HPDE6-E6E7 (cell line): ENCODE results near the gene YJU2.
"Not testable (repeated sequence)": the region's sequence is repeated elsewhere in the genome, so short reads cannot be mapped to it uniquely, and the experiment has no call there.

Experiments
- DNase-seq: peaks from one replicate; pipeline ENCODE4 v3.0.0; 2011; ENCODE audit warnings: missing footprints; ENCODE audit errors: extremely low spot score

YJU2 gene

DNA sequence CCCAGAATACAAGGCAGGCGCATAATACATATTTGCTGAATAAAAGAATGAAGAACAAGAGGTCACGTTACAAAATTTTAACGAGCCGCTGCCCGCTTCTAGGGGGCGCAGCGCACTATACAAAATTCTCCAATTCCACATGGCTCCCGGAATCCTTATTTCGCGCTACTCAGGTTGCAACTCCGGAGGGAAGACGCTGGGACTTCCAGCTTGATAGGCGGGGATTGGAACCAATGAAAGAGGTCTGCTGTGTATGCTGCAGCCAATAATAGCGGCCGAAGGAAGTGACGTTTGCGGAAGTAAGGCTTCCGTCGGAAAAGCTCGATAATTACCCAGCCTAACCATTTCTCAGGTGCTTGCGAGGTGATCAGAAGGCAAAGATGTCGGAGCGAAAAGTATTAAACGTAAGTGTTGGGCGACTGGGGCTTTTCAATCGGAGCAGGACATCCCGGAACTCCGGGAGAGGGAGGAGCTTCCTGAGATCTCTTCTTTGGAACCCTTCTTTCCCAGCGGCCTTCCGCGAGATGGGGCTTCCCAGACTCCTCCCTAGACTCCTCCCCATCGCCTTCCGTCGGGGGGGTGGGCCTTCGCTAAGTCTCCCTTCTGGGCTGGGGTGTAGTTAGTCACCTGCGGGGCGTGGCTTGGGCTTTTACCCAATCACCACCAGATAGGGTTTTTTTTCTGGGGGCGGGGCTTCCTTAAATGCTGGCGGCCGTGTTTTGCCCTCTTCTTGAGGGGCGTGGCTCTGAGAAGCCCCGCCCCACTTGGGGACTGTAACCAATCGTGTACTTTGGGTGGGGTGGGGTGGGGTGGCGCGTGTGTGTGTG, at the start of gene YJU2:
YJU2 (plus strand) TSS at position 314 of the 827 bp plus-strand sequence; CDS start at position 381, 67 bp downstream.
- peak; percentile 99 for DNase-seq

DNA sequence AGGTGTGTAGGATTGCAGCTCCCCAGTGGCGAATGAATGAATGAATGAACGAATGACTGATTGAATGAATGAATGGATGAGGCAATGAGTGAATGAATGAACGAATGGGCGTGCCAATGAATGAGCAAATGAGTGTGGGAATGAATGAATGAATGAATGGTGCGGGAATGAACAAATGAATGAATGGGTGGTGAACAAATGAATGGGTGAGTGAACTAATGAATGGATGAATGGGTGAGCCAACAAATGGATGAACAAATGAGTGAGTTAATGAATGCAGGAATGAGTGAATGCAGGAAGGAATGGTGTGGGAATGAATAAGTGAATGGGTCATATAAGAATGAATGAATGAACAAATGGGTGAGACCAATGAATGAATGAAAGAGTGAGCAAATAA, 49.7 kb upstream of the YJU2 start:
- DNase-seq = no peak

DNA sequence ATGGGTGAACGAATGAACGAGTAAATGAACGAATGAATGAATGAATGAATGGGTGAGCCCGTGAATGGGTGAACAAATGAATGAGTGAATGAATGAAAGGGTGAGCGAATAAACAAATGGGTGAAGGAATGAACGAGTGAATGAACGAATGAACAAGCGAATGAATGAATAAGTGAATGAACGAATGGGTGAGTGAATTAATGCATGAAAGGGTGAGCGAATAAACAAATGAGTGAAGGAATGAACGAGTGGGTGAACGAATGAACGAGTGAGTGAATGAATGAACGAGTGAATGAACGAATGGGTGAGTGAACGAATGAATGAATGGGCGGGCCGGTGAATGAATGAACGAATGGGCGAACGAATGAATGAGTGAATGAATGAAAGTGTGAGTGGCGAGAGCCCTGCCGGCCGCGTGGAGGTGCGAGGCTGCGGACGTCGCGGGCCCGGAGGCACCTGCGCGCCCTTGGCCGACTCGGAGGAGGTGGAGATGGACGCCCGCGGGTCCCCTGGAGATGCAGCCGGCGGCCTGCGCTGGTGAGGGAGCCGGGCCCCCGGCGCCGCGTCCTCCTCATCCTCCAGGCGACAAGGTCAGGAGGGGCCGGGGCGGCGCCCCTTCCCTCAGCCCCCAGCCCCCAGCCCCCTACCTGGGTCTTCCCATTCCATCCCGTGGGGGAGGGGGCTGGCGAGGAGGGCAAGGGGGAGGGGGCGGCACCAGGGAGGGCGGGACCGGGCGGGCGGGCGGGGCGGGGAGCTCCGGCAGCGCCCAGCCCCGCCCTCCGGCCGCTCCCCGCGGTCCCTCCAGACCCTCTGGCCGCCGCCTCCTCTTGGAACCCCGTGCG, 49.0 kb upstream of the YJU2 start:
- DNase-seq = no peak

DNA sequence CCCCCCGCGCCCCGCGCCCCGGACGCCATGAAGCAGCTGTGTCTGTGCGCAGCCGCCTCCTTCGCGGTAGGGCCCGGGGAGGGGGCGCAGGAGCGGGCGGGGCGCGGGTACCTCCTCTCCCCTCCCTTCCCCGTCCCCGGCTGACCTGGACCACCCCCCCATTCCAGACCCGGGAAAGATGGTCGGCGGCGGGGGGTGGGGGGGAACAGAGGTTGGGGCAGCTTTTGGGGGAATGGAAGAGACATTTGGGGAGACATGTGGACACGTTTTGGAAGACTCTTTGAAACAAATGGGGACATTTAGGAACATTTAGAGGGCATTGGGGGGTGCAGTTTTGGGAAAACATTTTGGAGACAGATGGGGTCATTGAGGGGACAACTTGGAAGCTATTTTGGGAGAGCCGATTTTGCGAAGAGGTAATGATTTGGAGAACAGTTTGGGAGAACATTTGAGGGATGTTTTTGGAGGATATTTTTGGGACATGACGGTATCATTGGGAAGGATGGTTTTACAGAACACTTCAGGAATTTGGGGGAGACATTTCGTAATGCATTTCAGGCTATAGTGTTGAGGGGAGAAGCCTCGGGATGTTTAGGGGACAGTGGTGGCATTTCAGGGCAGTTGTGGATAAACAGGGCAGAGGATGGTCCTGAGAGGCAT, 48.3 kb upstream of the YJU2 start:
- DNase-seq = no peak

DNA sequence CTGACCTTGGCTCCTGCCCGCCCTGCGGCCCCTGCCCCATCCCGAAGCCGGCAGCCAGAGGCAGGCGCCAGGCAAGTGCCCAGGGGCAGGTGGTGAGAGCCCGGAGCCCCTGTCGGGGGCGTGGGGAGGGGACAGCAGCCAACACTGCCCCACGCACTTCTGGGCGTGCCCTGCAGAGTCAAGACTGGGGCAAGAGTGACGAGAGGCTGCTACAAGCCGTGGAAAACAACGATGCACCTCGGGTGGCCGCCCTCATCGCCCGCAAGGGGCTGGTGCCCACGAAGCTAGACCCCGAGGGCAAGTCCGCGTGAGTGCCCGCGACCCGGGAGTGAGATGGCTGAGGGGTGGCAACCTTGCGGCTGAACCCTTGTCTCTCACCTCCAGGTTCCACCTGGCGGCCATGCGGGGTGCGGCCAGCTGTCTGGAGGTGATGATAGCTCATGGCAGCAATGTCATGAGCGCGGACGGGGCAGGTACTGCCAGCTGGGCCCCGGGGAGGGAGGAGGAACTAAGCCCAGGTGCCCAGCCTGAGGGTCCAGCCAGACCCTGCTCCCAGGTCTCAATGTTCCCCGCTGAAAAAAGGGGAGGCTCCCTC, 47.1 kb upstream of the YJU2 start:
- no peak for DNase-seq

DNA sequence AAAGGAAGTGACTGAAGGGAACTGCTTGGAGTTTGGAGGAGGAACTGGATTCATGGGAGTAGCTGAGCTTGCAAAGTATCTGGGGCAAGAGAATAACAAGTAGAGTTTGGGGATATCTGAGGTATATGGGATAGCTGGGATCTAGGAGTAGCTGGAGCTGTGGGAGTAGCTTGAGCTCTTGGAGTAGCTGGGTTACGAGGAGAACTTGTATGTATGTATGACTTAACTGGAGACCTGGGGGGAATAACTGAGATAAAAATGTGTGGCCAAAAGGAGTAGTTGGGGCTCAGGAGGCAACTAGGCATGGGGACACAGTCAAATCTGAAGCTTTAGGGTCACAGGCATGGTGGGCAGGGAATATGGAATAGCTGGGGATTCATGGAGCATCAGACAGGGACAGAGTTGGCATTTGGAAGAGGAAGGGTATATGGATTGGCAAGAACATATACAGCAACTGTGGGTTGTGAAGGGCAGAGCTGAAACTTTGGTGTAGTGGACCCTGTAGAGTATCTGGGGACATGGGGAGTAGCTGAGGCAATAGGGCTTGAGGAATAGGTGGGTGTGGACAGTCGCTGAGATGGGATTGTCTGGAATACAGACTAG, 45.8 kb upstream of the YJU2 start:
- DNase-seq = no peak

DNA sequence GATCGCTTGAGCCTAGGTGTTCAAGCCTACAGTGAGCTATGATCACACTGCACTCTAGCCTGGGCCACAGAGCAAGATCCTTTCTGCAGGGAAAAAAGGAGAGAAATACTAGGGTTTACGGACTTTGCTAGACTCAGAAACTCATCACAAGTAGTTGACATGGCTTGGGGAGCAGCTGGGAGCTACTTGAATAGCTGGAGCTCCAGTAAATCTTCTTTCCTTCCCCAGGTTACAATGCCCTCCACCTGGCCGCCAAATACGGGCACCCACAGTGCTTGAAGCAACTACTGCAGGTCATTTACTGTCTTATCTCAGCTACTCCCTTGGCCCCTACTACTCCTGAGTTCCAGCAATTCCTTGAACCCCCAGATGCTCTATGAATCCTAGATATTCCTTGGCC, 45.1 kb upstream of the YJU2 start:
- DNase-seq = no peak

DNA sequence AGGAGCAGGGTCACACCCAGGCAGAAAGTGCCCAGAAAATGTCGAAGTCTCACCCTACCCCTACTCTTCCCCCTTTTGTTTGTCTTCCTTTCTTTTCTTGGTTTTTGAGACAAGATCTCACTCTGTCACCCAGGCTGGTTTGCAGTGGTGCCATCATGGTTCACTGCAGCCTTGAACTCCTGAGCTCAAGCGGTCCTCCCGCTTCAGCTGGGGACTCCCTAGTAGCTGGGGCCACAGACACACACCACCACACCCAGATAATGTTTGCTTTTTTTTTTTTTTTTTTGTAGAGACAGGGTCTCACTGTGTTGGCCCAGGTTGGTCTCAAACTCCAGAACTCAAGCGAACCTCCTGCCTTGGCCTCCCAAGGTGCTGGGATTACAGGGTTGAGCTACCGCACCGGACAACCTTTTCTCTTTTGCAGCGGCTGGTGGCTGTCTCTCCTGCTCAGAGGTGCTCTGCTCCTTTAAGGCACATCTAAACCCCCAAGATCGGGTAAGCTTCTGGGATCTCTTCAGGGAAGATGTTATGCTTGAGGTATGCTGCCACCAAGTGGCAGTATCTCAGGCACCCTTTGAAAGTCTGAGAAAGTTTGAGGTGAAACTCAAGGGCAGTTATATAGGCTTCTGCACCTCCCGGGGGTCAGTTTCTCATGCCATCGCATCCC, 39.9 kb upstream of the YJU2 start:
- no peak for DNase-seq

DNA sequence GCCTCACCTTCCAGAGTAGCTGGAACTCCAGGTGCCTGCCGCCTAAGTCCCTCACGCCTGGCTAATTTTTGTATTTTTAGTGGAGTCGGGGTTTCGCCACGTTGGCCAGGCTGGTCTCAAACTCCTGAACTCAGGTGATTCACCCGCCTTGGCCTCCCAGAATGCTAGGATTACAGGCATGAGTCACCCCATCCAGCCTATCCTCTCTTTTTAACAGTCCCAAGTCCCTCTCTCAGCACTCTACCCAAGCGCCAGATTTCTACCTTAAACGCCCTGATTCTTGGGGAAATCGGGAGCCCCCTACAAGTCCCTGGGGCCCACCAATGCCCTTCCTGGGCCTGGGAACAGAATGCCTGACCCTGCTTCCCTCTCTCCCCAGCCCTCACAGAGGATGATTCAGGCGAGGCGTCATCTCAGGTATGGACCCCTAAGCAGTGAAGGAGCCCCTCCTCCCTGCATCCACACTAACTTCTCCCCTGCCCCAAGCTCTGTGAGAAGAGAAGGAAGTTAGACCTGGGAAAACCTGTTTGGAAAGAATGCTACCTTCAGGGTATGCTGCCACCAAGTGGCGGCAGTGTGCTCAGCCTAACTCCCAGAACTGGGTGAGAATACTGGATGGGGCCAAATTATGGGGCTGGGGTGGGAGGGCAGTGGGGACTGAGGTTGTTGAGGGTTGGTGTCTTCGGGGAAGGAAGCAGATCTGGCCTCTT, 38.3 kb upstream of the YJU2 start:
- DNase-seq = no peak

DNA sequence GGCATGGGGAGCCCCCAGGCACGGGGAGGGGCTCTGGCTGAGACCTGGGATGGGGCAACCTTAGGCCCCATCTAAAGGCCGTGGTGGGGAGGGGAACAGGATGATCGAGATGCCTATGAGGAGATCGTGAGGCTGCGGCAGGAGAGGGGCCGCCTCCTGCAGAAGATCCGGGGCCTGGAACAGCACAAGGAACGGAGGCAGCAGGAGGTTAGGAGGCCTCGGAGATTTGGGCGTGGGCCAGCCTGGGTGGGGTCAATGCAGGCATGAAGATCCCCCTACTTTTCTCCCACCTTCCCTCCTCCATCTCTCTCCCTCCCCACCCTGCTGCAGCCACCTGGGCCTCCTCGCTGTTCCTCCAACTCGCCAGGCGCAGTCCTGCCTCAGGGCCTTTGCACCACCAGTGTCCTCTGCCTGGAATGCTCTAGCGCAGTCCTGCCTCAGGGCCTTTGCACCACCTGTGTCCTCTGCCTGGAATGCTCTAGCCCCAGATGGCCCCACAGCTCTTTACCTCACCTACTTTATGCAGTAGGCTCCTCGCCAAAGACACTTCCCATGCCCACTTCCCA, 36.6 kb upstream of the YJU2 start:
- no peak for DNase-seq

DNA sequence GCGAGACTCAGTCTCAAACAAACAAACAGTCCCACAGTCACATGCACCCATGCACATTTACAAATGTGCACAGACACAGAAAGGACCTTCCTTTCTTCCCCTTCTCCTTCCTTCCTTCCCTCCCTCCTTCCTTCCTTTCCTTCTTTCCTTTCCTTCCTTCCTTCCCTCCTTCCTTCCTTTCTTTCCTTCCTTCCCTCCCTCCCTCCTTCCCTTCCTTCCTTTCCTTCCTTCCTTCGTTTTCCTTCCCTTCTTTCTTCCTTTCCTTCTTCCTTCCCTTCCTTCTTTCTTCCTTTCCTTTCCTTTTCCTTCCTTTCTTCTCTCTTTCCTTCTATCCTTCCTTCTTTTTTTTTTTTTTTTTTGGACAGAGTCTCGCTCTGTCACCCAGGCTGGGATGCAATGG, 33.8 kb upstream of the YJU2 start:
- no peak for DNase-seq

DNA sequence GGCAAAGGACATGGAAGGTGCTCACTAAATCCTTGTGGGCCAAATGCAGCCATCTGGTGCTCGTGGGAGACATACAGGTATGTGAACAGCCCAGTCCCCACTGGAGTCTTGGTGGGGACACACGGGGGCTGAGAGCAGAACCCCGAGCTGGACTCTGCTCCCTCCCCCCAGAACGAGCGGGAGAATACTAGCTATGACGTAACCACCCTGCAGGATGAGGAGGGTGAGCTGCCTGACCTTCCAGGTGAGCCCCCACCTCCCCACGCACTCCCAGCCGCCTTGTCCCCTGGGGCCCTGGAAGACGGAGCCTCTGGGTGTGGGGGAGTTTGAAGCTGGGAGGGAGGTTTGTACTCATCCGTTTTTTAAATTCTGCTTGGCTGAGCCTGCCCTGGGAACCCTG, 31.1 kb upstream of the YJU2 start:
- DNase-seq = no peak

DNA sequence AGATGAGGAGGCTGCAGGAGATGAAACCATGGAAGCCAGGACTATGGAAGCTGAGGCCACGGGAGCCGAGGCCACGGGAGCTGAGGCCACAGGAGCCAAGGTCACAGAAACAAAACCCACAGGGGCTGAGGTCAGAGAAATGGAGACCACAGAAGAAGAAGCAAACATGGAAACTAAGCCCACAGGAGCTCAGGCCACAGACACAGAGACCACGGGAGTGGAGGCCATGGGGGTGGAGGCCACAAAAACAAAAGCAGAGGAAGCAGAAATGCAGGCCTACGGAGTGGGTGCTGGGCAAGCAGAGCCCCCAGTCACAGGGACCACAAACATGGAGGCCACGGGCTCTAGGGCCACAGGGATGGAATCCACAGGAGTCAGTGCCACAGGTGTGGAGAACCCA, 30.0 kb upstream of the YJU2 start:
- DNase-seq = no peak

DNA sequence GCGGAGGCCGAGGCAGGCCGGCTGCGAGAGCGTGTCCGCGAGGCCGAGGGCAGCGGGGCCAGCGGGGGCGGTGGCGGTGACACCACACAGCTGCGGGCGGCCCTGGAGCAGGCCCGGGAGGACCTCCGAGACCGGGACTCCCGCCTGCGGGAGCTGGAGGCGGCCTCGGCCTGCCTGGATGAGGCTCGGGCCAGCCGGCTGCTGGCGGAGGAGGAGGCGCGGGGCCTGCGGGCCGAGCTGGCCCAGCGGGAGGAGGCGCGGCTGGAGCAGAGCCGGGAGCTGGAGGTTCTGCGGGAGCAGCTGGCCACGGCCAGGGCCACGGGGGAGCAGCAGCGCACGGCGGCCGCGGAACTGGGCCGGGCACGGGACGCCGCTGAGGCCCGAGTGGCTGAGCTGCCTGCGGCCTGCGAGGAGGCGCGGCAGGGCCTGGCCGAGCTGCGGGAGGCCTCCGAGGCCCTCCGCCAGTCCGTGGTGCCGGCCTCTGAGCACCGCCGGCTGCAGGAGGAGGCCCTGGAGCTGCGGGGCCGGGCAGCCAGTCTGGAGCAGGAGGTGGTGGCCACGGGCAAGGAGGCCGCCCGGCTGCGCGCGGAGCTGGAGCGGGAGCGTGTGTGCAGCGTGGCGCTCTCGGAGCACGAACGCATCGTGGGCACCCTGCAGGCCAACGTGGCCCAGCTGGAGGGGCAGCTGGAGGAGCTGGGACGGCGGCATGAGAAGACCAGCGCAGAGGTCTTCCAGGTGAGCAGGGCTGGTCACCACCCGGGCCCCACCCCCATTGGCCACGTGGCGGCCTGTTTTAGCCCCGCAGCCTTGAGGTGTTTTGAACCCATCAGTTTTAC, 29.2 kb upstream of the YJU2 start:
- no peak for DNase-seq

DNA sequence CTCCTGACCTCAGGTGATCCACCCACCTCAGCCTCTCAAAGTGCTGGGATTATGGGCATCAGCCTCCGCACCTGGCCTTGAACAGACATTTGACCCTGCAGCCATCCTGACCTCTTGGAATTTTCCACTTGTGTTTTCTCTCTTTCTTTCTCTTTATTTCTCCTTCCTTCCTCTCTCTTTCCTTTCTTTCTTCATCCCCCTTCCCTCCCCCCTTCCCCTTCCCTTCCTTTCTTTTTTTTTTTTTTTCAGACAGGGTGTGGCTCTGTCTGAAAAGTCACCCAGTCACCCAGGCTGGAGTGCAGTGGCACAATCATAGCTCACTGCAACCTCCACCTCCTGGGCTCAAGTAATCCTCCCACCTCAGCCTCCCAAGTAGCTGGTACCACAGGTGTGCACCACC, 28.4 kb upstream of the YJU2 start:
- DNase-seq = not testable (repeated sequence)

DNA sequence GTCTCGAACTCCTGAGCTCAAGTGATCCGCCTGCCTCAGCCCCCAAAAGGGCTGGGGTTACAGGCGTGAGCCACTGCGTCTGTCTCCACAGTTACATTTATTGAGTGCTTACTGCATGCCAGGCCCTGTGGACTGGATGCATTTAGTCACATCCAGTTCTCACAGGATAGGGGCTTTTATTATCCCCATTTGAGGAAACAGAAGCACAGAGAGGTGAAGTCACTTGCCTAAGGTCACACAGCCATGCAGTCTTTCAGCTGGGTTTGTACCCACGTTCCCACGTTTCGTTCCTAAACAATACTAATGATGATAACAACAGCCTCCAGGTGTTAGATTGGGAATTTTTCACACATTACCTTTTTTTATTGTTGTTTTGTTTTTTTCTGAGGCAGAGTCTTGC, 26.7 kb upstream of the YJU2 start:
- no peak for DNase-seq

DNA sequence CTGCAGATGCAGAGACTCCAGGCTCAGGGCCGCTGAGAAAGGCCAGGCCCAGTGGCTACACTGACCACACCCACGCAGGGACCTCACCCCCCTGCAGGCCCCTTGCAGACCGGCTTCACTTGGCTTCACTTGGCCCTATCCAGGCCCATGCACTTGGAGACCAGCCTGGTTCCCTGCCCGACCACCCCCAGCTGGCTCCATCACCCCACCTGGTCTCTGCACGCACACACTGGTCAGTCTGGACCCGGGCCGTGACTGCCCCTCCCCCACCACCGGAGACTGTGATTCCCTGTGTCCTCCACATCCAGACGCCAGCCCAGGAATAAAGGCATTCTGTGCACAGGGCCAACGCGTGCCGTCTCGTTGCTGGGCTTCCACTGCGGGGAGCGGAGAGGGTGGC, 22.4 kb upstream of the YJU2 start:
- no peak for DNase-seq

DNA sequence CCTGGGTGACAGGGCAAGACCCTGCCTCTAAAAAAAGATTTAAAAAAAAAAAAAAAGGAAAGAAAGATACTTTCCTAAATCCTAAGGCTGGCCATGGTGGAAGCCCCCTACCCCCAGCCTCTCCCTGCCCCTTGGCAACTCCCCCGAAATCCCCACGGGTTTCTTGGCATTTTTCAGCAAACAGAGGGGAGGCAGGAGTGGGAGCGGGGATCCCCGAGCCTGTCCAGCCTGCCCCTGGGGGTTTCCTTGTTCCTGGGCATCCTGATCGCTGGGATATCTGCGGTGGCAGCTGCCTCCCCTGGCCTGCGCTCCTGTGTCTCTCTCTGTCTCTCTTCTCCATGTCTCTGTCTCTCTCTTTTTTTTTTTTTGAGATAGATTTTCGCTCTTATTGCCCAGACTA, 21.0 kb upstream of the YJU2 start:
- DNase-seq = no peak

DNA sequence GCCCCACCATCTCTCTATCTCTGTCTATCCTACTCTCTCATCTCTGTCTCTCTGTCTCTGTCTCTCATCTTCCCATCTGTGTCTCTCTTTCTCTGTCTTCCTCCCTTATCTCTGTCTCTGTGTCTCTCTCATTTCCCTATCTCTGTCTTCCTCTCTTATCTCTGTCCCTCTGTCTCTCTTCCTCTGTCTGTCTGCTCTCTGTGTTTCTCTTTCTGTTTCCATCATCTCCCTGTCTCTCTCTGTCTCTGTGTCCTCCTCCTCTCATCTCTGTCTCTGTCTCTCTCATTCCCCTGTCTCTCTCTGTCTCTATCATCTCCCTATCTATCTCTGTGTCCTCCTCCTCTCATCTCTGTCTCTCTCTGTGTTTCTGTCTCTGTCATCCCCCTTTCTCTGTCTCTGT, 19.1 kb upstream of the YJU2 start:
- DNase-seq = no peak
